HepG2 (cell line): Measurements from ENCODE around the gene ENG. TPM values are rescaled to one million over a fixed set of nuclear protein-coding genes. Genes with fewer than 3 reads are reported as not detected.
A peak's percentile ranks its signal among the peaks of the same experiment; 100 is the strongest.

Experiments
- ATAC-seq: fragments of 200-7000 bp; cut with Tn5 transposase; 3 replicates; pipeline ENCODE4 v1.9.1; 2020; ENCODE audit warnings: mild to moderate bottlenecking, moderate library complexity
- BruUV-seq: library from RNA; stranded (reverse); fragments of 400-500 nt; replicated peaks from 2 replicates; lab custom pipeline; 2021; lab: Mats Ljungman, UMichigan
- CTCF ChIA-PET: fragments of 300-600 bp; formaldehyde crosslinking; extraction: SDS; loops from one replicate; lab custom pipeline; 2021; ENCODE audit warnings: low total read pairs, inconsistent platforms, low intra/inter-chr PET ratio; lab: Yijun Ruan, JAX
- POLR2A ChIA-PET: fragments of 350-600 bp; sonication (Branson Sonifier 250); formaldehyde crosslinking; loops from one replicate; lab custom pipeline; 2020; ENCODE audit warnings: antibody characterized with exemption, inconsistent platforms; lab: Yijun Ruan, JAX
- DNase-seq: peaks from one replicate; pipeline ENCODE4 v3.0.0-alpha.2; 2015; ENCODE audit warnings: low spot score
- FAIRE-seq: peaks from 3 replicates; lab custom pipeline; 2011; peaks lifted over from hg19 to GRCh38; lab: Jason Lieb, UNC
- H2AFZ ChIP-seq: one replicate; pipeline ENCODE4 v1.6.1; 2011; ENCODE audit warnings: low read length, inconsistent platforms
- H3K27ac ChIP-seq: fragments of 300-600 bp; 3 replicates; pipeline ENCODE4 v1.8.0; 2011; ENCODE audit warnings: mixed run types, mild to moderate bottlenecking, mixed read lengths, low read length, inconsistent platforms; ENCODE audit not compliant: insufficient read depth; ENCODE audit errors: extremely low read length
- H3K27me3 ChIP-seq, 2 experiments: fragments of 200-600 bp in 1 of 2; 2 replicates in 1 of 2; 3 replicates in 1 of 2; pipeline versions ENCODE4 v1.6.0 to v1.8.0; 2011; ENCODE audit warnings: low read length in 2 of 2, mild to moderate bottlenecking in 2 of 2, moderate library complexity in 2 of 2, inconsistent platforms in 1 of 2; ENCODE audit not compliant: insufficient read depth in 2 of 2, control insufficient read depth in 1 of 2
- H3K36me3 ChIP-seq, 2 experiments: fragments of 200-600 bp in 1 of 2; replicated peaks in 1 of 2; 2 replicates in 1 of 2; 3 replicates in 1 of 2; pipeline versions ENCODE4 v1.5.1 to v1.8.0; 2011; ENCODE audit warnings: low read length in 2 of 2, inconsistent platforms in 1 of 2; ENCODE audit not compliant: insufficient read depth in 2 of 2, control insufficient read depth in 1 of 2
- H3K4me1 ChIP-seq: 2 replicates; pipeline ENCODE4 v1.5.1; 2012; ENCODE audit warnings: low read length, inconsistent platforms; ENCODE audit not compliant: insufficient read depth
- H3K4me2 ChIP-seq: 2 replicates; pipeline ENCODE4 v1.6.0; 2011; ENCODE audit warnings: low read depth, low read length, inconsistent platforms
- H3K4me3 ChIP-seq, 3 experiments: fragments of 200-600 bp in 1 of 3; sonication (generic), shearing (Covaris generic) in 1 of 3; replicated peaks in 1 of 3; 2 replicates each; pipeline ENCODE4 v1.5.1; 2011 to 2016; ENCODE audit warnings: low read length in 3 of 3, inconsistent platforms in 2 of 3, low read depth in 2 of 3, mild to moderate bottlenecking in 2 of 3, control low read depth in 1 of 3, mixed read lengths in 1 of 3; ENCODE audit not compliant: insufficient read depth in 1 of 3
- H3K79me2 ChIP-seq: one replicate; pipeline ENCODE4 v1.6.1; 2011; ENCODE audit warnings: low read length, inconsistent platforms; ENCODE audit not compliant: insufficient read depth
- H3K9ac ChIP-seq: 2 replicates; pipeline ENCODE4 v1.6.0; 2011; ENCODE audit warnings: mild to moderate bottlenecking, low read depth, low read length, inconsistent platforms; ENCODE audit not compliant: insufficient read depth
- H3K9me3 ChIP-seq: 2 replicates; pipeline ENCODE4 v1.5.1; 2012; ENCODE audit warnings: mild to moderate bottlenecking, low read length
- H4K20me1 ChIP-seq: 2 replicates; pipeline ENCODE4 v1.6.0; 2011; ENCODE audit warnings: inconsistent platforms, mild to moderate bottlenecking, low read length, moderate library complexity; ENCODE audit not compliant: insufficient read depth
- KDM5A ChIP-seq: fragments of 200-600 bp; sonication (generic); IDR thresholded peaks from 2 replicates; pipeline ENCODE4 v1.7.0; 2018; ENCODE audit warnings: antibody characterized with exemption, mild to moderate bottlenecking, low read length, borderline replicate concordance
- KMT2A ChIP-seq: sonication (generic); formaldehyde crosslinking; IDR thresholded peaks from 2 replicates; pipeline ENCODE4 v1.4.0; 2020; ENCODE audit warnings: missing genetic modification reagents
- REPIN1 ChIP-seq: sonication (generic); formaldehyde crosslinking; IDR thresholded peaks from 2 replicates; pipeline ENCODE4 v1.8.0; 2022; ENCODE audit warnings: missing genetic modification reagents, low read depth, mild to moderate bottlenecking, borderline replicate concordance
- ZBTB42 ChIP-seq: sonication (generic); formaldehyde crosslinking; IDR thresholded peaks from 2 replicates; pipeline ENCODE4 v1.5.0; 2020; ENCODE audit warnings: mild to moderate bottlenecking, missing genetic modification reagents
- ZFP62 ChIP-seq: sonication (generic); formaldehyde crosslinking; IDR thresholded peaks from 2 replicates; pipeline ENCODE4 v1.4.0; 2020; ENCODE audit warnings: missing genetic modification reagents
- ZFP90 ChIP-seq: sonication (generic); formaldehyde crosslinking; IDR thresholded peaks from 2 replicates; pipeline ENCODE4 v1.8.0; 2022; ENCODE audit warnings: missing genetic modification reagents, mild to moderate bottlenecking, inconsistent platforms, borderline replicate concordance
- ZKSCAN5 ChIP-seq: sonication (generic); formaldehyde crosslinking; IDR thresholded peaks from 2 replicates; pipeline ENCODE4 v1.5.1; 2020; ENCODE audit warnings: mild to moderate bottlenecking, missing genetic modification reagents
- ZNF44 ChIP-seq: sonication (generic); formaldehyde crosslinking; IDR thresholded peaks from 2 replicates; pipeline ENCODE4 v1.5.1; 2020; ENCODE audit warnings: mild to moderate bottlenecking, missing genetic modification reagents
- ZNF547 ChIP-seq: sonication (generic); formaldehyde crosslinking; IDR thresholded peaks from 2 replicates; pipeline ENCODE4 v1.5.1; 2020; ENCODE audit warnings: mild to moderate bottlenecking, missing genetic modification reagents
- ZNF607 ChIP-seq: sonication (generic); formaldehyde crosslinking; IDR thresholded peaks from 2 replicates; pipeline ENCODE4 v1.5.1; 2020; ENCODE audit warnings: missing genetic modification reagents, mild to moderate bottlenecking, borderline replicate concordance
- WGBS: methylation state at CpG from one replicate; pipeline ENCODE4 v1.1.6; 2017; ENCODE audit warnings: low lambda C conversion rate; 5-methylcytosine and 5-hydroxymethylcytosine counted together
- in situ Hi-C: cut with HindIII; loops from 2 replicates; pipeline ENCODE4 v1.10.0; 2017; ENCODE audit warnings: low pct_unique_long_range_greater_than_20kb; ENCODE audit not compliant: extremely low pct_ligation_motif_present
- intact Hi-C: fragments of 100-400 bp; cut with micrococcal nuclease; formaldehyde crosslinking; loops from one replicate; pipeline ENCODE4 v1.10.0; 2022; ENCODE audit not compliant: unreplicated experiment
- polyA plus RNA-seq, 8 experiments: library from polyadenylated mRNA; depleted of rRNA in 3 of 8; stranded (reverse) in 7 of 8; unstranded in 1 of 8; fragments of >200 nt; fragmentation: Illumina TruSeq in 4 of 8; extraction: Trizol in 4 of 8; gene quantifications; 2 replicates each; pipeline versions ENCODE4 v1.2.1 to v1.2.3, GENCODE V29; 2011 to 2016; ENCODE audit warnings: low read depth in 4 of 8, missing spikeins in 1 of 8, mixed read lengths in 1 of 8; ENCODE audit not compliant: insufficient read depth in 1 of 8
- total RNA-seq, 5 experiments: library from RNA; depleted of rRNA; stranded (reverse); fragments of >200 nt; fragmentation: Illumina TruSeq; extraction: Trizol; gene quantifications; 2 replicates each; pipeline ENCODE4 v1.2.3, GENCODE V29; 2016; ENCODE audit warnings: low read depth in 1 of 5
- TF ChIP-seq, protein P1 (sequence below): sonication (generic); formaldehyde crosslinking; IDR thresholded peaks from 2 replicates; pipeline ENCODE4 v1.5.1; 2020; ENCODE audit warnings: mild to moderate bottlenecking, moderate library complexity, missing genetic modification reagents
- TF ChIP-seq, protein P2 (sequence below): sonication (generic); formaldehyde crosslinking; IDR thresholded peaks from 2 replicates; pipeline ENCODE4 v1.5.0; 2020; ENCODE audit warnings: mild to moderate bottlenecking, missing genetic modification reagents, moderate library complexity
- TF ChIP-seq, protein P3 (sequence below): sonication (generic); formaldehyde crosslinking; IDR thresholded peaks from 2 replicates; pipeline ENCODE4 v1.4.0; 2020; ENCODE audit warnings: missing genetic modification reagents, borderline replicate concordance

Gene ENG
- total and polyA plus RNA-seq, 2 of the 13 experiments (the other 11 are each of a cell fraction or from before 2014, with no cell fraction given), result 0.02 to 1.1 TPM

DNA sequence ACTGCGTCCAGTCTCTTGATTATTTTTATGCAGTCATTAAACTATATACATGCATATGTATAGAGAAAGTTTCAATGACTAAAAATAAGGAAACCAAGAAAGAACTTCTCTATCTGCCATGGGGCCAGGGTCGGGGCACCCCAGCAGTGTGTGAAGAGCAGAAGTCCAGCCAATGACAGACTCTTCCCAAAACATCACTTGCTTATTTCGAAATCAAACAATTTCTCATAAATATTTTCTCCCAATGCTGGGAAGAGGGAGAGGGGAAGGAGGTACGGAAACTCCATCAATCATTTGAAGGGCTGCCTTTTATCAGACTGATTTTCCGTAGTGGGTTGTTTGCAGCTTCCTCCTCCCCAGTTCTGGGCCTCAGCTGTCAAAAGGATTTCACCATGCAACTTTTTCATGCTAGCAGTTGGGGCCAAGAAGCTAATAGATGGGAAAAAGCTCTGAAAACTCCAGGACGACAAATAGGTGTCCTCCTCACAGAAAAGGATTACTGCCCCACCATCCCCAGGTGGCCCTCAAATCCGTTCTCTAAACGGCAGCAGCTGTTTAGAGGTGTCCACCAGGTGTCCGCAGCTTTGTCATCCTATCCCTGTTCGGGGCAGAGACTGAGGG, 52.4 kb downstream of the ENG start:
- peak overlapping the region; percentile 41 for H3K9ac ChIP-seq
- WGBS, result 19% methylated on average over 6 of the region's 10 CpGs
- TF ChIP-seq REPIN1 (CRISPR knock-in tag), result no peak
- no peak for TF ChIP-seq ZFP62 (CRISPR knock-in tag)
- TF ChIP-seq ZNF607 (CRISPR knock-in tag), result no peak
- TF ChIP-seq ZNF547 (CRISPR knock-in tag), result no peak; the same call in 1 of the 2 replicates
- no peak for TF ChIP-seq KDM5A
- TF ChIP-seq, protein P1, sequence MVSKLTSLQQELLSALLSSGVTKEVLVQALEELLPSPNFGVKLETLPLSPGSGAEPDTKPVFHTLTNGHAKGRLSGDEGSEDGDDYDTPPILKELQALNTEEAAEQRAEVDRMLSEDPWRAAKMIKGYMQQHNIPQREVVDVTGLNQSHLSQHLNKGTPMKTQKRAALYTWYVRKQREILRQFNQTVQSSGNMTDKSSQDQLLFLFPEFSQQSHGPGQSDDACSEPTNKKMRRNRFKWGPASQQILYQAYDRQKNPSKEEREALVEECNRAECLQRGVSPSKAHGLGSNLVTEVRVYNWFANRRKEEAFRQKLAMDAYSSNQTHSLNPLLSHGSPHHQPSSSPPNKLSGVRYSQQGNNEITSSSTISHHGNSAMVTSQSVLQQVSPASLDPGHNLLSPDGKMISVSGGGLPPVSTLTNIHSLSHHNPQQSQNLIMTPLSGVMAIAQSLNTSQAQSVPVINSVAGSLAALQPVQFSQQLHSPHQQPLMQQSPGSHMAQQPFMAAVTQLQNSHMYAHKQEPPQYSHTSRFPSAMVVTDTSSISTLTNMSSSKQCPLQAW, result 0 out of 2 replicates have a peak, but pooled peaks have one; percentile 17
- TF ChIP-seq ZBTB42 (CRISPR knock-in tag), result no peak
- no peak for TF ChIP-seq KMT2A
- no peak for TF ChIP-seq ZNF44 (CRISPR knock-in tag)
- TF ChIP-seq, protein P2, sequence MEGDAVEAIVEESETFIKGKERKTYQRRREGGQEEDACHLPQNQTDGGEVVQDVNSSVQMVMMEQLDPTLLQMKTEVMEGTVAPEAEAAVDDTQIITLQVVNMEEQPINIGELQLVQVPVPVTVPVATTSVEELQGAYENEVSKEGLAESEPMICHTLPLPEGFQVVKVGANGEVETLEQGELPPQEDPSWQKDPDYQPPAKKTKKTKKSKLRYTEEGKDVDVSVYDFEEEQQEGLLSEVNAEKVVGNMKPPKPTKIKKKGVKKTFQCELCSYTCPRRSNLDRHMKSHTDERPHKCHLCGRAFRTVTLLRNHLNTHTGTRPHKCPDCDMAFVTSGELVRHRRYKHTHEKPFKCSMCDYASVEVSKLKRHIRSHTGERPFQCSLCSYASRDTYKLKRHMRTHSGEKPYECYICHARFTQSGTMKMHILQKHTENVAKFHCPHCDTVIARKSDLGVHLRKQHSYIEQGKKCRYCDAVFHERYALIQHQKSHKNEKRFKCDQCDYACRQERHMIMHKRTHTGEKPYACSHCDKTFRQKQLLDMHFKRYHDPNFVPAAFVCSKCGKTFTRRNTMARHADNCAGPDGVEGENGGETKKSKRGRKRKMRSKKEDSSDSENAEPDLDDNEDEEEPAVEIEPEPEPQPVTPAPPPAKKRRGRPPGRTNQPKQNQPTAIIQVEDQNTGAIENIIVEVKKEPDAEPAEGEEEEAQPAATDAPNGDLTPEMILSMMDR (CRISPR knock-in tag), result peak; percentile 58
- TF ChIP-seq ZKSCAN5 (CRISPR knock-in tag), result no peak
- TF ChIP-seq, protein P3, sequence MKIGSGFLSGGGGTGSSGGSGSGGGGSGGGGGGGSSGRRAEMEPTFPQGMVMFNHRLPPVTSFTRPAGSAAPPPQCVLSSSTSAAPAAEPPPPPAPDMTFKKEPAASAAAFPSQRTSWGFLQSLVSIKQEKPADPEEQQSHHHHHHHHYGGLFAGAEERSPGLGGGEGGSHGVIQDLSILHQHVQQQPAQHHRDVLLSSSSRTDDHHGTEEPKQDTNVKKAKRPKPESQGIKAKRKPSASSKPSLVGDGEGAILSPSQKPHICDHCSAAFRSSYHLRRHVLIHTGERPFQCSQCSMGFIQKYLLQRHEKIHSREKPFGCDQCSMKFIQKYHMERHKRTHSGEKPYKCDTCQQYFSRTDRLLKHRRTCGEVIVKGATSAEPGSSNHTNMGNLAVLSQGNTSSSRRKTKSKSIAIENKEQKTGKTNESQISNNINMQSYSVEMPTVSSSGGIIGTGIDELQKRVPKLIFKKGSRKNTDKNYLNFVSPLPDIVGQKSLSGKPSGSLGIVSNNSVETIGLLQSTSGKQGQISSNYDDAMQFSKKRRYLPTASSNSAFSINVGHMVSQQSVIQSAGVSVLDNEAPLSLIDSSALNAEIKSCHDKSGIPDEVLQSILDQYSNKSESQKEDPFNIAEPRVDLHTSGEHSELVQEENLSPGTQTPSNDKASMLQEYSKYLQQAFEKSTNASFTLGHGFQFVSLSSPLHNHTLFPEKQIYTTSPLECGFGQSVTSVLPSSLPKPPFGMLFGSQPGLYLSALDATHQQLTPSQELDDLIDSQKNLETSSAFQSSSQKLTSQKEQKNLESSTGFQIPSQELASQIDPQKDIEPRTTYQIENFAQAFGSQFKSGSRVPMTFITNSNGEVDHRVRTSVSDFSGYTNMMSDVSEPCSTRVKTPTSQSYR (CRISPR knock-in tag), result no peak
- TF ChIP-seq ZFP90, result no peak

More for the DNA sequence above, 52.4 kb downstream of the ENG start:
- intact Hi-C loops, result loop anchor here (2.0 to 5.0 kb wide), 2 partner anchors 67 to 115 kb away; partner anchors contain the start of genes ST6GALNAC4 and TOR2A
- Histone ChIP-seq H3K4me2 (peak overlapping the region; percentile 85), H3K4me3 (peak overlapping the region; percentile 45 to 77 (median 59)), H2AFZ (peak overlapping the region; percentile 46), H3K36me3 (peaks cover 4 to 9% of the 10 kb centered on the region in 2 experiments; a peak in 4 of 5 replicates), H3K79me2 (peaks cover 15% of the 10 kb centered on the region), H3K9me3 (no peaks in the 10 kb centered on the region), H3K27me3 (no peaks in the 10 kb centered on the region; a peak in 1 of 5 replicates), H3K4me1 (peaks cover 53% of the 10 kb centered on the region), H4K20me1 (no peaks in the 10 kb centered on the region; the same call in 1 of the 2 replicates), H3K27ac (peak overlapping the region; percentile 24)
- ChIA-PET CTCF (interaction anchor here (1.7 kb wide), 1 partner anchor 24 kb away, joined by 3 read pairs; no protein-coding TSS in a partner anchor), POLR2A (interaction anchor here (0.6 to 0.9 kb wide), 8 partner anchors 10 to 153 kb away, joined by 3 to 5 read pairs (median 4); partner anchors contain the start of gene ST6GALNAC4)
- BruUV-seq, result TSS peak; percentile 63
- FAIRE-seq, result peak; percentile 28
- no peak for DNase-seq
- in situ Hi-C loops, result no loop called here
- peak; percentile 60 for ATAC-seq
